ENCODE data around the gene ISL2. TPM values are rescaled to one million over a fixed set of nuclear protein-coding genes. Genes with fewer than 3 reads are reported as not detected.
A peak's percentile ranks its signal among the peaks of the same experiment; 100 is the strongest.

The ISL2 gene
- total and polyA plus RNA-seq, 9 donors = 0.04 to 0.19 TPM; not detected in 7

DNA sequence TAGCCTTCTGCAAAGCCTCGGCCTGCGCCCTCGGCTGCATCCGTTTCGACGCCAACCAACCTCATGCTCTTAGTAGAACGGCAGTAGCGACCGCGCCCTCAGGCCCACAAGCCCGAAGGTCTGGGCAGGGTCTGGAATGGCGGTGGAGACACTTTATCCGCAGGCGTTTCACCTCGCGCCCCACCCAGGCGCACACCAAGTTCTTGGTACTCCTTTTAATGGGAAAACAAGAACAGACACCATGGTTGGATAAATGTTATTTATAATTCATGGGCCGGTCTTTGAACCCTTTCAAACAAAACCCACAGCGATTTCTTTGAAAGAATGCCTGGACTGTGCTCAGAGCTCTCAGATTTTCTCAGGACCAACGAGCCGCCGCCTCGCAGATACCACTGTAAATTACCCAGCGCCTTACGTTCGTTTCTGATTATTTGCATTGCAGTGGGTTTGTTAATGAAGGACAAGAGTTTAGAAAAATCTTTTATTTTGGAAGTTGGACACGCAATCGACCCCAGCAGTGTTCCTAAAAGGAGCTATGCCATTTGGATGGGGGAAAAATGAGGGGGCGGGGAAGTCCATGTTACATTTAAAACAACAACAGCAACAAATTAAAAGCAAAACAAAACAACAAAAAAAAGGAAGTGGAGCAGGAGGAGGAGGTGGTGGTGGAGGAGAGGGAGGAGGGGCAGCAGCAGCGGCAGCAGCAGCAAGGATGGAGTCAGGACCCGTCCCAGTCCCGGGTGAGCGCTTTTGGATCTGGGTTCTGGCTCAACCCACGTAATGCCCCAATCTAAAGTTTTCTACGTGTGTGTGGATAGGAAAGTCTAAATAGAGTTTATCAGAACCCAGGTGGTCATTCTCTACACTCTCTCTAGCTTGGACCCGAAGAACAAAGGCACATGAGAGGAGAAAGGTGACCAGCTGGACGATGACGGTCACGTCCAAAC lies 993 bp upstream of the ISL2 start:
- no peaks in the 10 kb centered on the region for H3K9me3 ChIP-seq (replicated peaks; ENCODE audit: control insufficient read depth, low read depth, low read length)
- H3K36me3 ChIP-seq (ENCODE audit: control insufficient read depth, insufficient read depth, low read length) = no peaks in the 10 kb centered on the region
- 3% methylated on average over 18 of the region's 39 CpGs for WGBS (ENCODE audit: insufficient coverage)
- peaks cover 88% of the 10 kb centered on the region for H3K27me3 ChIP-seq (ENCODE audit: control insufficient read depth, insufficient read depth, low read length)
- peaks cover 46% of the 10 kb centered on the region for H3K4me1 ChIP-seq (ENCODE audit: control insufficient read depth, insufficient read depth, low read length)
- H3K4me3 ChIP-seq (ENCODE audit: low read length) = no peak overlapping the region
- H3K27ac ChIP-seq (ENCODE audit: low read length) = no peak overlapping the region
- DNase-seq = no peak

DNA sequence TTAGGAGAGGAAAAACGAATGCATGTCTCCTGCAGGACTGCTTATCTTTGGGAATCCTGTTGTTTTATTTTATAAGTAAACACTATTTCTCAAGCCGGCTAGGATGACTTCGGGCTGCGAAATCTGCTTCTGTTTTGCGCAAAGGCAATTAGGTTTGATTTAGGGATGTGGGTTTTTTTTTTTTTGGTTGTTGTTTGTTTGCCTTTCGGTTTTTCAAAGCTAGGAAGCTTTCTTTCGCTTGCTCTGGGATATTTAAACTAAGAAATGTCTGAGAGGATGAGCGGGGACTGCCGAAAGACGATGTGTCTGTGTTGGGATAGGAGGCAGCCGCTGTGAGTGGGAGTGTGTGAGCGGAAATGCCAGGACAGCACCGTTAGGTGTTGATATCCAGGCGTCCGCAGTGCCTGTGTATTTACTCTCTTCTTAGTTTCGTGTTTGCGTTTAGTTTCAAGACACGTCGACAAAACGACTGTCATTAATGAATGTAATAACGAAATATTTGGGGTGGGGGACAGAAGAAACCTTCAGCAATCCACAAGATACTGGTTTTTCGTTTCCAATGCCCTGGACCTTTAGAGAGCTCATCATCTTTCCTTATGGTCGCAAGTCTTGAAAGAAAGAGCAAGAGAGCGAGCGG lies 604 bp downstream of the ISL2 start:
- no peak overlapping the region for H3K4me3 ChIP-seq (ENCODE audit: low read length)
- no peaks in the 10 kb centered on the region for H3K36me3 ChIP-seq (ENCODE audit: control insufficient read depth, insufficient read depth, low read length)
- H3K4me1 ChIP-seq (ENCODE audit: control insufficient read depth, insufficient read depth, low read length) = peaks cover 62% of the 10 kb centered on the region
- peaks cover 100% of the 10 kb centered on the region for H3K27me3 ChIP-seq (ENCODE audit: control insufficient read depth, insufficient read depth, low read length)
- H3K27ac ChIP-seq (ENCODE audit: low read length) = no peak overlapping the region
- WGBS (ENCODE audit: insufficient coverage) = 4% methylated on average over 16 of the region's 25 CpGs
- DNase-seq = no peak
- no peaks in the 10 kb centered on the region for H3K9me3 ChIP-seq (replicated peaks; ENCODE audit: control insufficient read depth, low read depth, low read length)

DNA sequence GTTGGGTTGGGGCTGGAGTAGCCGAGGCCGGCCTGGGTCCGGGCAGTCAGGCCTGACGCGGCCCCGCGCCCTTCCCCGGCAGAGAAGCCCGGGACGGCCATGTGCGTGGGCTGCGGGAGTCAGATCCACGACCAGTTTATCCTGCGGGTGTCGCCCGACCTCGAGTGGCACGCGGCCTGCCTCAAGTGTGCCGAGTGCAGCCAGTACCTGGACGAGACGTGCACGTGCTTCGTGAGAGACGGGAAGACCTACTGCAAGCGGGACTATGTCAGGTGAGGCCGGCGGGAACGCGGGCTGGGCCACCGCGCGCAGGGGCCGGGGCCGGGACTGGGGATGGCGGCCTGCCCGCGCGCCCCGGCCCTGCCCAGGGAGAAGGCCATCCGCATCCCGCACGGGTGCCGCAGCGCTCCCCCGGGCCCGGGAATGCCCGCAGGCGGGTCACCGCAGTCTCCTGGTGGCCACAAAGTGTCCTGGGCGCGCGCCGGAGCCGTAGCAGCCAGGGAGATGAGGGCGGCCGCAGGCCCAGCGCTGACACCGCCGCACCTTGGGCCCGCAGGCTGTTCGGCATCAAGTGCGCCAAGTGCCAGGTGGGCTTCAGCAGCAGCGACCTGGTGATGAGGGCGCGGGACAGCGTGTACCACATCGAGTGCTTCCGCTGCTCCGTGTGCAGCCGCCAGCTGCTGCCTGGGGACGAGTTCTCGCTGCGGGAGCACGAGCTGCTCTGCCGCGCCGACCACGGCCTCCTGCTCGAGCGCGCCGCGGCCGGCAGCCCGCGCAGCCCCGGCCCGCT lies 1.3 kb downstream of the ISL2 start:
- H3K36me3 ChIP-seq (ENCODE audit: control insufficient read depth, insufficient read depth, low read length) = no peaks in the 10 kb centered on the region
- WGBS (ENCODE audit: insufficient coverage) = 2% methylated on average over 89 of the region's 89 CpGs
- no peak overlapping the region for H3K4me3 ChIP-seq (ENCODE audit: low read length)
- H3K27me3 ChIP-seq (ENCODE audit: control insufficient read depth, insufficient read depth, low read length) = peaks cover 99% of the 10 kb centered on the region
- H3K9me3 ChIP-seq (replicated peaks; ENCODE audit: control insufficient read depth, low read depth, low read length) = no peaks in the 10 kb centered on the region
- DNase-seq = peak; percentile 20
- H3K4me1 ChIP-seq (ENCODE audit: control insufficient read depth, insufficient read depth, low read length) = peaks cover 65% of the 10 kb centered on the region
- no peak overlapping the region for H3K27ac ChIP-seq (ENCODE audit: low read length)

DNA sequence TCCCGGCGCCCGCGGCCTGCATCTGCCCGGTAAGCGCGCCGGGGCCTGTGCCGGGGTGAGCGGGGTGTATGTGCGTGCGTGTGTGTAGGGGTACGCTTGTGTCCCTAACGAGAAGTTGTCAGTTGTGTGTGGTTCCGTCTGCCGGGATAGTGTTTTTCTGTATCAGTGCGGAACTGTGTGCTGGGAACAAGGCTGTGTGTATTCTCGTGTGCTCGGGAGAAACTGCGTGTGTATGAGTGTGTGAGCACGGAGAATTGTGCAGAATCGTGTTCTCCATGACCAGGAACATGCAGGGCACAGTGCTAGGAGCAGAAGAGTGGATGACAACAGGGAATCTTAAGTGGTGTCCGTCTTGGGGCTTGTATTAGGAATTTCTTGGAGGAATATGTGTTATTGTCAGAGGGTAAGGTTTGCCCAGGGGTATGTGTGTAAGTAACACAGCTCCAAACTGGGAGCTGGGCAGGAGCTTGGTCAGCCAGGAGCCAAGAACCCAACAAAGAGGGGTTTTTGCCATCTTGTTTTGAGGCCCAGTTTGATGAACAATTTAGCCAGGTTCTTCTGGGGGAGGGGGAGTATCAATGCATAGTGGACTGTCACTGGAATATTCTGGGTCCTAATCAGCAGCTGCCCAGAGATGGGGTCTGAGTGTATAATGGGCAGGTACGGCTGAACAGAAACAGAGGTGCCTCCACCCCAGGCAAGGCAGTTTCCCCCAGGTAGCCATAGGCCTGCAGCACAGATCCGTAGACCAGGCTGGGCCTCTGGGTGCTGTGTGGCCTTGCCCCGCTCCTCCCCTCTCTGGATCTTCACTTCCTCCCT lies 2.1 kb downstream of the ISL2 start:
- no peaks in the 10 kb centered on the region for H3K9me3 ChIP-seq (replicated peaks; ENCODE audit: control insufficient read depth, low read depth, low read length)
- H3K36me3 ChIP-seq (ENCODE audit: control insufficient read depth, insufficient read depth, low read length) = no peaks in the 10 kb centered on the region
- 18% methylated on average over 22 of the region's 26 CpGs for WGBS (ENCODE audit: insufficient coverage)
- H3K27me3 ChIP-seq (ENCODE audit: control insufficient read depth, insufficient read depth, low read length) = peaks cover 99% of the 10 kb centered on the region
- no peak overlapping the region for H3K27ac ChIP-seq (ENCODE audit: low read length)
- peaks cover 66% of the 10 kb centered on the region for H3K4me1 ChIP-seq (ENCODE audit: control insufficient read depth, insufficient read depth, low read length)
- no peak for DNase-seq
- no peak overlapping the region for H3K4me3 ChIP-seq (ENCODE audit: low read length)

DNA sequence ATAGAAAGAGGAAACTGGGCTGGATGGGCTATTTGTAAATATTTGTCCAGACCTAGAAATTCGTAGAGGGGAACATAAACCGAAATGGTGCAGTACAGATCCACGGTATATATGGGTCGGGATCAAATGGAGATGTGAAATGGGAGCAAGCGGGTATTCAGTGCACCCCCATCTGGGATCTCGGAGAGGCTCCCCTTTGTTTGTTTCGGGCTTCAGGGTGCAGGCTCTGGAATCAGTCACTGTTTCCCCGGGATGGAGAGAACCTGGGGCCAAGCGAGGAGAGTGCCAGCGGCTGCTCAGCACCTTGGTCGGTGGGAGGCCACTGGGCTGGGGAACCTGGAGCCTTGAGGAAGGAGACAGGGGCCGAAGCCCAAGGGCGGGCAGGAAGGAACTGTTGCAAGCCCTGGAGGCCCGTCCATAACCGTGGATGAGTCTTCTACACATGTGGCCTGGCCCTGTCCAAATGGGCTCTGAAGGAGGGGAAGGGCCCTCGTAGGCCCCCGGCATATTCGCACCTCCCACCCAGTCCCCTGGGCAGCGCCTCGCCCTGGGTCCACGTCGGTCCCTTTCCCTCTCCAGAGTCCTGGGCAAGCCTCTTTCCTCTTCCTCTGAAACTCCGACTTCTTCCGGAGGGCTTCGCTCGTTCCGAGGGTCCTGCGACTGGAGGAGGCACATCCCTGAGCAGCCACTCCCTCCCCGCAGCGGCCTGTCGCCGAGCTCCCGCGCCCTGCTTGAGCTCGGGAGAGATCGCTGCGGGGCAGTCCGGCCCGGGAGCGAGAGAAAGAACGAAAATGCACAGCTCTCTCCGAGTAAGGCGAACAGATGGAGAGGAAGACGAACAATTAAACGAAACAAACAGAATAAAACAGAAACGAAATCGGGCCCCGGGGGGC lies 3.0 kb downstream of the ISL2 start:
- H3K36me3 ChIP-seq (ENCODE audit: control insufficient read depth, insufficient read depth, low read length) = no peaks in the 10 kb centered on the region
- peak overlapping the region; percentile 22 for H3K4me3 ChIP-seq (ENCODE audit: low read length)
- peaks cover 96% of the 10 kb centered on the region for H3K27me3 ChIP-seq (ENCODE audit: control insufficient read depth, insufficient read depth, low read length)
- WGBS (ENCODE audit: insufficient coverage) = 9% methylated on average over 43 of the region's 48 CpGs
- H3K27ac ChIP-seq (ENCODE audit: low read length) = no peak overlapping the region
- no peaks in the 10 kb centered on the region for H3K9me3 ChIP-seq (replicated peaks; ENCODE audit: control insufficient read depth, low read depth, low read length)
- H3K4me1 ChIP-seq (ENCODE audit: control insufficient read depth, insufficient read depth, low read length) = peaks cover 66% of the 10 kb centered on the region
- peak; percentile 48 for DNase-seq

DNA sequence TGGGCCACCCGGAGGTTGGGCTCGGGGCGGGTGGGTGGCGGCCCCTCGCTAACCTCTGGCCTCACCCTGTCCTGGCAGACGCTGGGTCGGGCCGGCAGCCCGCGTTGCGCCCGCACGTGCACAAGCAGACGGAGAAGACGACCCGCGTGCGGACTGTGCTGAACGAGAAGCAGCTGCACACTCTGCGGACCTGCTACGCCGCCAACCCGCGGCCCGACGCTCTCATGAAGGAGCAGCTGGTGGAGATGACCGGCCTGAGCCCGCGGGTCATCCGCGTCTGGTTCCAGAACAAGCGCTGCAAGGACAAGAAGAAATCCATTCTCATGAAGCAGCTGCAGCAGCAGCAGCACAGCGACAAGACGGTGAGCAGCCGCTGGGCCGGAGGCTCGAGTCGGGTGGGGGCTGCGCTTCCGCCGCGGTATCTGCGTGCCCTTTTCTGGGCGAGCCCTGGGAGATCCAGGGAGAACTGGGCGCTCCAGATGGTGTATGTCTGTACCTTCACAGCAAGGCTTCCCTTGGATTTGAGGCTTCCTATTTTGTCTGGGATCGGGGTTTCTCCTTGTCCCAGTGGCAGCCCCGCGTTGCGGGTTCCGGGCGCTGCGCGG lies 3.7 kb downstream of the ISL2 start:
- Histone ChIP-seq H3K27ac (ENCODE audit: low read length) (no peak overlapping the region), H3K4me3 (ENCODE audit: low read length) (peak overlapping the region; percentile 22), H3K9me3 (replicated peaks; ENCODE audit: control insufficient read depth, low read depth, low read length) (no peaks in the 10 kb centered on the region), H3K27me3 (ENCODE audit: control insufficient read depth, insufficient read depth, low read length) (peaks cover 93% of the 10 kb centered on the region), H3K4me1 (ENCODE audit: control insufficient read depth, insufficient read depth, low read length) (peaks cover 61% of the 10 kb centered on the region), H3K36me3 (ENCODE audit: control insufficient read depth, insufficient read depth, low read length) (no peaks in the 10 kb centered on the region)
- 2% methylated on average over 53 of the region's 53 CpGs for WGBS (ENCODE audit: insufficient coverage)
- peak; percentile 67 for DNase-seq

DNA sequence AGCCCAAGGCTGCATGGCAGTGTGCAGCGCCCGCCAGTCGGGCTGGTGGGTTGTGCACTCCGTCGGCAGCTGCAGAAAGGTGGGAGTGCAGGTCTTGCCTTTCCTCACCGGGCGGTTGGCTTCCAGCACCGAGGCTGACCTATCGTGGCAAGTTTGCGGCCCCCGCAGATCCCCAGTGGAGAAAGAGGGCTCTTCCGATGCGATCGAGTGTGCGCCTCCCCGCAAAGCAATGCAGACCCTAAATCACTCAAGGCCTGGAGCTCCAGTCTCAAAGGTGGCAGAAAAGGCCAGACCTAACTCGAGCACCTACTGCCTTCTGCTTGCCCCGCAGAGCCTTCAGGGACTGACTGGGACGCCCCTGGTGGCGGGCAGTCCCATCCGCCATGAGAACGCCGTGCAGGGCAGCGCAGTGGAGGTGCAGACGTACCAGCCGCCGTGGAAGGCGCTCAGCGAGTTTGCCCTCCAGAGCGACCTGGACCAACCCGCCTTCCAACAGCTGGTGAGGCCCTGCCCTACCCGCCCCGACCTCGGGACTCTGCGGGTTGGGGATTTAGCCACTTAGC lies 4.3 kb downstream of the ISL2 start:
- WGBS (ENCODE audit: insufficient coverage) = 2% methylated on average over 31 of the region's 35 CpGs
- H3K4me1 ChIP-seq (ENCODE audit: control insufficient read depth, insufficient read depth, low read length) = peaks cover 59% of the 10 kb centered on the region
- H3K27ac ChIP-seq (ENCODE audit: low read length) = no peak overlapping the region
- no peaks in the 10 kb centered on the region for H3K9me3 ChIP-seq (replicated peaks; ENCODE audit: control insufficient read depth, low read depth, low read length)
- no peak for DNase-seq
- no peak overlapping the region for H3K4me3 ChIP-seq (ENCODE audit: low read length)
- H3K36me3 ChIP-seq (ENCODE audit: control insufficient read depth, insufficient read depth, low read length) = no peaks in the 10 kb centered on the region
- peaks cover 93% of the 10 kb centered on the region for H3K27me3 ChIP-seq (ENCODE audit: control insufficient read depth, insufficient read depth, low read length)

DNA sequence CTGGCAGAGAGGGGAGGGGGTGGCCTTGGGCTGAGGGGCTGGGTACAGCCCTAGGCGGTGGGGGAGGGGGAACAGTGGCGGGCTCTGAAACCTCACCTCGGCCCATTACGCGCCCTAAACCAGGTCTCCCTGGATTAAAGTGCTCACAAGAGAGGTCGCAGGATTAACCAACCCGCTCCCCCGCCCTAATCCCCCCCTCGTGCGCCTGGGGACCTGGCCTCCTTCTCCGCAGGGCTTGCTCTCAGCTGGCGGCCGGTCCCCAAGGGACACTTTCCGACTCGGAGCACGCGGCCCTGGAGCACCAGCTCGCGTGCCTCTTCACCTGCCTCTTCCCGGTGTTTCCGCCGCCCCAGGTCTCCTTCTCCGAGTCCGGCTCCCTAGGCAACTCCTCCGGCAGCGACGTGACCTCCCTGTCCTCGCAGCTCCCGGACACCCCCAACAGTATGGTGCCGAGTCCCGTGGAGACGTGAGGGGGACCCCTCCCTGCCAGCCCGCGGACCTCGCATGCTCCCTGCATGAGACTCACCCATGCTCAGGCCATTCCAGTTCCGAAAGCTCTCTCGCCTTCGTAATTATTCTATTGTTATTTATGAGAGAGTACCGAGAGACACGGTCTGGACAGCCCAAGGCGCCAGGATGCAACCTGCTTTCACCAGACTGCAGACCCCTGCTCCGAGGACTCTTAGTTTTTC lies 4.9 kb downstream of the ISL2 start:
- peaks cover 93% of the 10 kb centered on the region for H3K27me3 ChIP-seq (ENCODE audit: control insufficient read depth, insufficient read depth, low read length)
- no peak overlapping the region for H3K4me3 ChIP-seq (ENCODE audit: low read length)
- DNase-seq = no peak
- H3K9me3 ChIP-seq (replicated peaks; ENCODE audit: control insufficient read depth, low read depth, low read length) = no peaks in the 10 kb centered on the region
- 3% methylated on average over 33 of the region's 42 CpGs for WGBS (ENCODE audit: insufficient coverage)
- peaks cover 59% of the 10 kb centered on the region for H3K4me1 ChIP-seq (ENCODE audit: control insufficient read depth, insufficient read depth, low read length)
- H3K27ac ChIP-seq (ENCODE audit: low read length) = no peak overlapping the region
- no peaks in the 10 kb centered on the region for H3K36me3 ChIP-seq (ENCODE audit: control insufficient read depth, insufficient read depth, low read length)
